HepG2 (cell line): ENCODE results near the gene IKZF2.

ENCODE experiments used
- ATAD3A ChIP-seq: sonication (generic); formaldehyde crosslinking; IDR thresholded peaks from 2 replicates; pipeline ENCODE4 v1.4.0; 2020; ENCODE audit warnings: missing genetic modification reagents
- BRCA1 ChIP-seq: sonication (generic); formaldehyde crosslinking; IDR thresholded peaks from 2 replicates; pipeline ENCODE4 v1.4.0; 2020; ENCODE audit warnings: missing genetic modification reagents
- CREB1 ChIP-seq, 2 experiments: fragments of 450-650 bp in 1 of 2; IDR thresholded peaks; 2 replicates each; pipeline ENCODE4 v1.6.1; 2016 to 2017; ENCODE audit warnings: control low read depth in 1 of 2, mild to moderate bottlenecking in 1 of 2, missing compliant biosample characterization in 1 of 2, missing genetic modification characterization in 1 of 2
- CTCF ChIP-seq: sonication (generic); formaldehyde crosslinking; IDR thresholded peaks from 2 replicates; pipeline ENCODE4 v1.5.0; 2020; ENCODE audit warnings: mild to moderate bottlenecking, missing genetic modification reagents, moderate library complexity
- DMTF1 ChIP-seq: sonication (generic); formaldehyde crosslinking; IDR thresholded peaks from 2 replicates; pipeline ENCODE4 v1.4.0; 2020; ENCODE audit warnings: mild to moderate bottlenecking, missing genetic modification reagents
- FOXK2 ChIP-seq: fragments of 450-650 bp; IDR thresholded peaks from 2 replicates; pipeline ENCODE4 v1.6.1; 2016
- PRPF4 ChIP-seq: fragments of 200-400 bp; formaldehyde crosslinking; IDR thresholded peaks from 2 replicates; pipeline ENCODE4 v1.6.1; 2016; ENCODE audit warnings: low read length, low read depth; ENCODE audit not compliant: poor library complexity, severe bottlenecking
- RAD21 ChIP-seq: fragments of 450-650 bp; formaldehyde crosslinking; IDR thresholded peaks from 2 replicates; pipeline ENCODE4 v1.5.0; 2020; ENCODE audit warnings: mild to moderate bottlenecking
- RFX5 ChIP-seq: IDR thresholded peaks from 2 replicates; pipeline ENCODE4 v1.6.1; 2011; ENCODE audit warnings: low read depth, low read length, improper control_type of control experiment
- U2AF1 ChIP-seq: fragments of 200-400 bp; formaldehyde crosslinking; optimal IDR thresholded peaks from 2 replicates; pipeline ENCODE3; 2017; ENCODE audit warnings: mild to moderate bottlenecking, low read depth, low read length
- ZNF337 ChIP-seq: sonication (generic); formaldehyde crosslinking; IDR thresholded peaks from 2 replicates; pipeline ENCODE4 v1.5.1; 2020; ENCODE audit warnings: missing genetic modification reagents, low read depth, mild to moderate bottlenecking, borderline replicate concordance
- ZNF44 ChIP-seq: sonication (generic); formaldehyde crosslinking; IDR thresholded peaks from 2 replicates; pipeline ENCODE4 v1.5.1; 2020; ENCODE audit warnings: mild to moderate bottlenecking, missing genetic modification reagents
- ZNF580 ChIP-seq: IDR thresholded peaks from 2 replicates; pipeline ENCODE4 v1.6.1; 2016; ENCODE audit warnings: low read depth, borderline replicate concordance

GRCh38 chr2:213016984-213017351 lies 134.4 kb downstream of the IKZF2 start:
- TF ChIP-seq FOXK2 (no peak), CREB1 (IDR thresholded peaks at IDR 0.05) (no peak), CREB1 (CRISPR knock-in tag; IDR thresholded peaks at IDR 0.05) (no peak), DMTF1 (CRISPR knock-in tag) (no peak), RFX5 (no peak), ZNF337 (CRISPR knock-in tag) (no peak), BRCA1 (CRISPR knock-in tag) (no peak), PRPF4 (no peak), RAD21 (CRISPR knock-in tag) (no peak), U2AF1 (no peak), ZNF44 (no peak), ATAD3A (no peak), ZNF580 (no peak), CTCF (CRISPR knock-in tag) (no peak)
